Measurements from ENCODE around the gene REM2. TPM values are rescaled to one million over a fixed set of nuclear protein-coding genes. Genes with fewer than 3 reads are reported as not detected.

Gene REM2
- polyA plus RNA-seq, 1 of the 3 experiments (the other 2 are of a cell fraction) = 0.26 TPM

DNA sequence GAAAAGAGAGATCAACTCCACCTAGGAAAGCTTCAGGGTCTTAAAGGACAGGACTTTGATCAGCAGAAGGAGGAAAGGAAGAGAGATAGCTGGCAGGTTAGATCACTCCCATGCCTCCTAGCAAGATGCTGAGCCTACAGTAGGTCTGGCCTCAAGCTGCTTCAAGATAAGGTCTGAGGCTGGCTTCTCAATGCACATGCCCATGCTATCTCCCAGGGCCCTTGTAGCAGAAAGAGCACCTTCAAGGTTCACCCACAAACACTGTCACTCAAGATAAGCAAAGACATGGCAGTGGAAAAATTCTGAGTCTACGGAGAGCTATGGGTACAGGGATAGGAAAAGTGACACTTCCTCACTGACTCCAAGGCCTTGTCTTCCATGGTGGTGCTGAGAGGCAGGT is 14.3 kb downstream of the REM2 start:
- Histone ChIP-seq H3K79me2 (ENCODE audit: insufficient read depth) (no peaks in the 10 kb centered on the region), H3K4me2 (no peak overlapping the region), H3K4me3 (ENCODE audit: low read depth in 2 of 2, low read length in 1 of 2) (no peak overlapping the region), H3K9ac (no peak overlapping the region), H2AFZ (ENCODE audit: low read depth) (no peak overlapping the region), H3K9me3 (no peaks in the 10 kb centered on the region), H3K9me2 (no peaks in the 10 kb centered on the region), H3K27ac (ENCODE audit: low read depth in 2 of 2, low read length in 1 of 2) (peak overlapping the region in 1 of 2 experiments; percentile 62; a peak in 1 of 4 replicates), H4K20me1 (ENCODE audit: insufficient read depth) (no peaks in the 10 kb centered on the region), H3K36me3 (replicated peaks in 1 of 2; ENCODE audit: control insufficient read depth in 1 of 2, insufficient read depth in 2 of 2, low read length in 1 of 2) (peaks cover 1 to 24% of the 10 kb centered on the region in 2 experiments), H3K27me3 (ENCODE audit: insufficient read depth) (no peaks in the 10 kb centered on the region), H3K4me1 (ENCODE audit: control insufficient read depth in 1 of 2, insufficient read depth in 2 of 2, low read depth in 1 of 2, low read length in 1 of 2) (peaks cover 0 to 14% of the 10 kb centered on the region in 2 experiments; a peak in 3 of 4 replicates), H3F3A (replicated peaks; ENCODE audit: insufficient read depth) (peaks cover 15% of the 10 kb centered on the region)
- WGBS (ENCODE audit: low lambda C conversion rate) = 100% methylated on average over 1 of the region's 1 CpG
- DNase-seq = no peak
- TF ChIP-seq, protein P1, sequence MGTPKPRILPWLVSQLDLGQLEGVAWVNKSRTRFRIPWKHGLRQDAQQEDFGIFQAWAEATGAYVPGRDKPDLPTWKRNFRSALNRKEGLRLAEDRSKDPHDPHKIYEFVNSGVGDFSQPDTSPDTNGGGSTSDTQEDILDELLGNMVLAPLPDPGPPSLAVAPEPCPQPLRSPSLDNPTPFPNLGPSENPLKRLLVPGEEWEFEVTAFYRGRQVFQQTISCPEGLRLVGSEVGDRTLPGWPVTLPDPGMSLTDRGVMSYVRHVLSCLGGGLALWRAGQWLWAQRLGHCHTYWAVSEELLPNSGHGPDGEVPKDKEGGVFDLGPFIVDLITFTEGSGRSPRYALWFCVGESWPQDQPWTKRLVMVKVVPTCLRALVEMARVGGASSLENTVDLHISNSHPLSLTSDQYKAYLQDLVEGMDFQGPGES (IDR thresholded peaks at IDR 0.05; ENCODE audit: low read depth, low read length) = no peak
- TF ChIP-seq GATA2 (CRISPR knock-in tag; IDR thresholded peaks at IDR 0.05) (no peak), TAF1 (IDR thresholded peaks at IDR 0.05; ENCODE audit: borderline replicate concordance, low read depth, low read length) (no peak), NFIC (IDR thresholded peaks at IDR 0.05; ENCODE audit: borderline replicate concordance) (no peak), RFX5 (IDR thresholded peaks at IDR 0.05; ENCODE audit: low read length) (no peak), YY1 (IDR thresholded peaks at IDR 0.05; ENCODE audit: low read depth) (no peak), FOXM1 (IDR thresholded peaks at IDR 0.05; ENCODE audit: low read depth) (no peak), EZH2phosphoT487 (IDR thresholded peaks at IDR 0.05; ENCODE audit: borderline replicate concordance, low read depth) (no peak), RXRA (IDR thresholded peaks at IDR 0.05; ENCODE audit: borderline replicate concordance, low read depth) (no peak), POLR2AphosphoS5 (IDR thresholded peaks at IDR 0.05; ENCODE audit: low read depth, low read length) (no peak), FOSL2 (IDR thresholded peaks at IDR 0.05; ENCODE audit: borderline replicate concordance, low read depth) (no peak), ELF1 (IDR thresholded peaks at IDR 0.05) (no peak)
- TF ChIP-seq, protein P2, sequence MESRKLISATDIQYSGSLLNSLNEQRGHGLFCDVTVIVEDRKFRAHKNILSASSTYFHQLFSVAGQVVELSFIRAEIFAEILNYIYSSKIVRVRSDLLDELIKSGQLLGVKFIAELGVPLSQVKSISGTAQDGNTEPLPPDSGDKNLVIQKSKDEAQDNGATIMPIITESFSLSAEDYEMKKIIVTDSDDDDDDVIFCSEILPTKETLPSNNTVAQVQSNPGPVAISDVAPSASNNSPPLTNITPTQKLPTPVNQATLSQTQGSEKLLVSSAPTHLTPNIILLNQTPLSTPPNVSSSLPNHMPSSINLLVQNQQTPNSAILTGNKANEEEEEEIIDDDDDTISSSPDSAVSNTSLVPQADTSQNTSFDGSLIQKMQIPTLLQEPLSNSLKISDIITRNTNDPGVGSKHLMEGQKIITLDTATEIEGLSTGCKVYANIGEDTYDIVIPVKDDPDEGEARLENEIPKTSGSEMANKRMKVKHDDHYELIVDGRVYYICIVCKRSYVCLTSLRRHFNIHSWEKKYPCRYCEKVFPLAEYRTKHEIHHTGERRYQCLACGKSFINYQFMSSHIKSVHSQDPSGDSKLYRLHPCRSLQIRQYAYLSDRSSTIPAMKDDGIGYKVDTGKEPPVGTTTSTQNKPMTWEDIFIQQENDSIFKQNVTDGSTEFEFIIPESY (IDR thresholded peaks at IDR 0.05; ENCODE audit: borderline replicate concordance, low read depth) = no peak
- TF ChIP-seq, protein P3, sequence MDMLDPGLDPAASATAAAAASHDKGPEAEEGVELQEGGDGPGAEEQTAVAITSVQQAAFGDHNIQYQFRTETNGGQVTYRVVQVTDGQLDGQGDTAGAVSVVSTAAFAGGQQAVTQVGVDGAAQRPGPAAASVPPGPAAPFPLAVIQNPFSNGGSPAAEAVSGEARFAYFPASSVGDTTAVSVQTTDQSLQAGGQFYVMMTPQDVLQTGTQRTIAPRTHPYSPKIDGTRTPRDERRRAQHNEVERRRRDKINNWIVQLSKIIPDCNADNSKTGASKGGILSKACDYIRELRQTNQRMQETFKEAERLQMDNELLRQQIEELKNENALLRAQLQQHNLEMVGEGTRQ (IDR thresholded peaks at IDR 0.05; ENCODE audit: borderline replicate concordance, low read depth, low read length) = no peak
- POLR2A ChIA-PET = interaction anchor here (0.7 kb wide), 1 partner anchor 44 kb away, joined by 3 read pairs; no protein-coding TSS in a partner anchor
- CTCF ChIA-PET = interaction anchor here (0.9 to 3.0 kb wide), 5 partner anchors 11 to 42 kb away, joined by 3 to 25 read pairs (median 4); partner anchors contain the start of gene LRP10
